HCT116 (cell line): ENCODE results near the gene CHSY1. TPM values are rescaled to one million over a fixed set of nuclear protein-coding genes. Genes with fewer than 3 reads are reported as not detected.

Experiments used
- ATAC-seq: fragments of 200-7000 bp; cut with Tn5 transposase; 2 replicates; pipeline ENCODE4 v1.9.1; 2020; ENCODE audit warnings: mild to moderate bottlenecking, moderate library complexity
- BruUV-seq: library from RNA; stranded (reverse); fragments of 400-500 nt; replicated peaks from 2 replicates; lab custom pipeline; 2021; lab: Mats Ljungman, UMichigan
- CTCF ChIA-PET: fragments of 300-600 bp; sonication (Branson Sonifier 250); formaldehyde crosslinking; loops from one replicate; lab custom pipeline; 2021; ENCODE audit warnings: antibody characterized with exemption; lab: Charles Lee
- POLR2A ChIA-PET: fragments of 300-600, 350-600 bp; sonication (Branson Sonifier 250); formaldehyde crosslinking; loops from one replicate; lab custom pipeline; 2021; ENCODE audit warnings: antibody characterized with exemption; lab: Charles Lee
- RAD21 ChIA-PET, 2 experiments: fragments of 300-600 bp; sonication (Branson Sonifier 250); formaldehyde crosslinking; loops; one replicate each; lab custom pipeline; 2023; ENCODE audit warnings: low total read pairs in 2 of 2; ENCODE audit not compliant: uncharacterized antibody in 2 of 2, unreplicated experiment in 2 of 2, low non-redundant PET in 1 of 2; lab: Charles Lee
- DNase-seq: peaks from one replicate; pipeline ENCODE4 v3.0.0-alpha.2; 2010; ENCODE audit warnings: low read depth, low spot score
- H2AFZ ChIP-seq: fragments of 200-600 bp; shearing (Covaris generic), sonication (generic); 2 replicates; pipeline ENCODE4 v1.6.1; 2017; ENCODE audit warnings: low read depth, mixed run types, mixed read lengths, antibody characterized with exemption, low read length; ENCODE audit not compliant: poor library complexity, severe bottlenecking
- H3K27ac ChIP-seq: 2 replicates; pipeline ENCODE4 v1.5.1; 2012; ENCODE audit warnings: low read depth, low read length
- H3K27me3 ChIP-seq: fragments of 200-600 bp; sonication (generic); 2 replicates; pipeline ENCODE4 v1.6.1; 2016; ENCODE audit warnings: mixed run types, low read length, mixed read lengths; ENCODE audit not compliant: insufficient read depth
- H3K36me3 ChIP-seq, 2 experiments: fragments of 200-500 bp in 1 of 2; fragments of 200-600 bp in 1 of 2; sonication (Bioruptor generic) in 1 of 2; sonication (generic) in 1 of 2; 2 replicates each; pipeline versions ENCODE4 v1.5.1 to v1.6.1; 2014 to 2016; ENCODE audit warnings: low read length in 2 of 2, inconsistent platforms in 1 of 2, mixed read lengths in 1 of 2, mixed run types in 1 of 2; ENCODE audit not compliant: insufficient read depth in 2 of 2, control insufficient read depth in 1 of 2
- H3K4me1 ChIP-seq, 2 experiments: fragments of 200-600 bp in 1 of 2; sonication (generic) in 1 of 2; 2 replicates each; pipeline versions ENCODE4 v1.5.1 to v1.6.1; 2012 to 2017; ENCODE audit warnings: low read length in 2 of 2, inconsistent platforms in 1 of 2, mild to moderate bottlenecking in 1 of 2, mixed read lengths in 1 of 2, mixed run types in 1 of 2, moderate library complexity in 1 of 2; ENCODE audit not compliant: insufficient read depth in 2 of 2, control insufficient read depth in 1 of 2
- H3K4me2 ChIP-seq: fragments of 200-600 bp; sonication (generic); 2 replicates; pipeline ENCODE4 v1.6.1; 2017; ENCODE audit warnings: mixed run types, low read length, mixed read lengths
- H3K4me3 ChIP-seq, 2 experiments: fragments of 200-600 bp in 1 of 2; sonication (generic) in 1 of 2; replicated peaks in 1 of 2; 2 replicates each; pipeline ENCODE4 v1.5.1; 2011 to 2016; ENCODE audit warnings: low read length in 2 of 2, control low read depth in 1 of 2, low read depth in 1 of 2, mild to moderate bottlenecking in 1 of 2, mixed read lengths in 1 of 2, mixed run types in 1 of 2
- H3K79me2 ChIP-seq: fragments of 200-600 bp; sonication (generic); 2 replicates; pipeline ENCODE4 v1.6.1; 2017; ENCODE audit warnings: mild to moderate bottlenecking, mixed run types, low read length, moderate library complexity, mixed read lengths; ENCODE audit not compliant: insufficient read depth
- H3K9ac ChIP-seq: fragments of 200-600 bp; sonication (generic); 2 replicates; pipeline ENCODE4 v1.6.1; 2016; ENCODE audit warnings: low read length, mixed read lengths
- H3K9me2 ChIP-seq: fragments of 200-600 bp; sonication (generic), shearing (Covaris generic); 2 replicates; pipeline ENCODE4 v1.6.1; 2017; ENCODE audit warnings: mixed run types, mild to moderate bottlenecking, moderate library complexity; ENCODE audit not compliant: insufficient read depth
- H3K9me3 ChIP-seq, 2 experiments: fragments of 200-500 bp in 1 of 2; fragments of 200-600 bp in 1 of 2; sonication (Bioruptor generic) in 1 of 2; sonication (generic) in 1 of 2; 2 replicates each; pipeline ENCODE4 v1.6.1; 2014 to 2017; ENCODE audit warnings: low read length in 2 of 2, mixed read lengths in 2 of 2, inconsistent platforms in 1 of 2, low read depth in 1 of 2, mild to moderate bottlenecking in 1 of 2, mixed run types in 1 of 2, moderate library complexity in 1 of 2; ENCODE audit not compliant: control insufficient read depth in 1 of 2, insufficient read depth in 1 of 2
- H4K20me1 ChIP-seq: fragments of 200-600 bp; sonication (generic), shearing (Covaris generic); 2 replicates; pipeline ENCODE4 v1.6.1; 2017; ENCODE audit warnings: mixed run types, mild to moderate bottlenecking, moderate library complexity; ENCODE audit not compliant: insufficient read depth
- FOSL1 ChIP-seq: IDR thresholded peaks from 2 replicates; pipeline ENCODE4 v1.6.1; 2012; ENCODE audit warnings: low read depth
- MAX ChIP-seq: IDR thresholded peaks from 2 replicates; pipeline ENCODE4 v1.6.1; 2012
- RAD21 ChIP-seq: IDR thresholded peaks from 2 replicates; pipeline ENCODE4 v1.6.1; 2012; ENCODE audit warnings: low read depth, mild to moderate bottlenecking
- SP1 ChIP-seq: IDR thresholded peaks from 2 replicates; pipeline ENCODE4 v1.6.1; 2012; ENCODE audit warnings: low read depth
- TCF7L2 ChIP-seq: IDR thresholded peaks from 2 replicates; pipeline ENCODE4 v1.7.0; 2011; ENCODE audit warnings: borderline replicate concordance, inconsistent platforms; ENCODE audit not compliant: insufficient read depth, insufficient read length; ENCODE audit errors: extremely low read depth
- ZNF274 ChIP-seq: fragments of 200-500 bp; sonication (Bioruptor generic); IDR thresholded peaks from 2 replicates; pipeline ENCODE4 v1.6.1; 2014; ENCODE audit warnings: mild to moderate bottlenecking, low read depth, low read length, inconsistent platforms
- intact Hi-C: fragments of 100-400 bp; cut with micrococcal nuclease; formaldehyde crosslinking; loops from 2 replicates; pipeline ENCODE4 v1.10.0; 2022
- total RNA-seq: library from RNA; stranded (reverse); gene quantifications from one replicate; pipeline ENCODE4 v1.2.1, GENCODE V29; 2021; ENCODE audit not compliant: unreplicated experiment
- TF ChIP-seq, protein P1 (sequence below): IDR thresholded peaks from 2 replicates; pipeline ENCODE4 v1.6.1; 2012
- TF ChIP-seq, protein P2 (sequence below): IDR thresholded peaks from 2 replicates; pipeline ENCODE4 v1.6.1; 2011; ENCODE audit warnings: mild to moderate bottlenecking, low read length, moderate library complexity; ENCODE audit not compliant: insufficient replicate concordance; ENCODE audit errors: extremely low read depth
- TF ChIP-seq, protein P3 (sequence below), 3 experiments: fragments of 200-600 bp in 1 of 3; sonication (generic) in 1 of 3; IDR thresholded peaks in 2 of 3; conservative IDR thresholded peaks in 1 of 3; 2 replicates each; pipeline ENCODE4 v1.5.1; 2012 to 2017; ENCODE audit warnings: low read depth in 2 of 3, low read length in 2 of 3, antibody characterized with exemption in 1 of 3, borderline replicate concordance in 1 of 3, control low read depth in 1 of 3, mild to moderate bottlenecking in 1 of 3, mixed read lengths in 1 of 3, mixed run types in 1 of 3, moderate library complexity in 1 of 3; ENCODE audit not compliant: insufficient read depth in 1 of 3

Gene CHSY1
- total RNA-seq, 1 experiment from 2014 or later: 25.4 TPM

DNA sequence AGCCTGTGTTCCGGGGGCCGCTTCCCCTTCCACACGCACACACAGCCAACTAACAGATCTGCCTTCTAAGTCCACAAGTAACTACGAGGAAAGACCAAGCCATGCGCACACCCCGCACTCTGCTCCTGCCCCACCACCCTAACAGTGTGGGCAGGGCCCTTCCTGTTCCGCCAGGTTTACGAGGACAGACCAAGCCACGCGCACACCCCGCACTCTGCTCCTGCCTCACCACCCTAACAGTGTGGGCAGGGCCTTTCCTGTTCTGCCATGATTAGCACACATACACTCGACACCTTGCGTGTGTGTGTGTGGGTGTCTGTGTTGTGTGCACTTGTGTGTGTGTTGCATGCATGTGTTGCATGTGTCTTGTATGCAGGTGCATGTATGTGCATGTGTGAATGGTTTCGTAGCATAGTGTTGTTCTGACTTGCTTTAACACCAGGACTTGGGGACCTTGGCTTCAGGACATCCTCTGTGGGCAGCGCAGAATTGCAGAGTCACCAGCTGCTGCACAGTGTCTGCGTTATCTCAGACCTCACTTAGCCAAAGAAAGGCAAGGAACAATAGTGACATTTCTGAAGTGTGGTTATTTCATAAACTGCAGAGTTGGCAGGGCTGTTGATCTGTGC is 114.4 kb downstream of the CHSY1 start:
- no peaks in the 10 kb centered on the region for H3K36me3 ChIP-seq
- ATAC-seq (no peak; the same call in 1 of the 2 replicates), DNase-seq (no peak)
- H3K4me1 ChIP-seq: no peaks in the 10 kb centered on the region
- no peaks in the 10 kb centered on the region for H3K9me3 ChIP-seq
- ChIA-PET RAD21 (no interaction called here), POLR2A (no interaction called here), CTCF (no interaction called here)
- H3K9ac ChIP-seq: no peak overlapping the region
- H3K4me3 ChIP-seq: no peak overlapping the region
- intact Hi-C loops: no loop called here
- H2AFZ ChIP-seq: no peak overlapping the region
- H3K27ac ChIP-seq: no peak overlapping the region; the same call in 1 of the 2 replicates
- no peaks in the 10 kb centered on the region for H3K79me2 ChIP-seq
- TF ChIP-seq, protein P1, sequence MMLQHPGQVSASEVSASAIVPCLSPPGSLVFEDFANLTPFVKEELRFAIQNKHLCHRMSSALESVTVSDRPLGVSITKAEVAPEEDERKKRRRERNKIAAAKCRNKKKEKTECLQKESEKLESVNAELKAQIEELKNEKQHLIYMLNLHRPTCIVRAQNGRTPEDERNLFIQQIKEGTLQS: no peak
- no peak for TF ChIP-seq SP1
- no peak for TF ChIP-seq RAD21
- no peak for TF ChIP-seq ZNF274
- no peak for TF ChIP-seq TCF7L2
- TF ChIP-seq FOSL1: no peak
- TF ChIP-seq MAX: no peak
- TF ChIP-seq, protein P2, sequence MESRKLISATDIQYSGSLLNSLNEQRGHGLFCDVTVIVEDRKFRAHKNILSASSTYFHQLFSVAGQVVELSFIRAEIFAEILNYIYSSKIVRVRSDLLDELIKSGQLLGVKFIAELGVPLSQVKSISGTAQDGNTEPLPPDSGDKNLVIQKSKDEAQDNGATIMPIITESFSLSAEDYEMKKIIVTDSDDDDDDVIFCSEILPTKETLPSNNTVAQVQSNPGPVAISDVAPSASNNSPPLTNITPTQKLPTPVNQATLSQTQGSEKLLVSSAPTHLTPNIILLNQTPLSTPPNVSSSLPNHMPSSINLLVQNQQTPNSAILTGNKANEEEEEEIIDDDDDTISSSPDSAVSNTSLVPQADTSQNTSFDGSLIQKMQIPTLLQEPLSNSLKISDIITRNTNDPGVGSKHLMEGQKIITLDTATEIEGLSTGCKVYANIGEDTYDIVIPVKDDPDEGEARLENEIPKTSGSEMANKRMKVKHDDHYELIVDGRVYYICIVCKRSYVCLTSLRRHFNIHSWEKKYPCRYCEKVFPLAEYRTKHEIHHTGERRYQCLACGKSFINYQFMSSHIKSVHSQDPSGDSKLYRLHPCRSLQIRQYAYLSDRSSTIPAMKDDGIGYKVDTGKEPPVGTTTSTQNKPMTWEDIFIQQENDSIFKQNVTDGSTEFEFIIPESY: no peak
- TF ChIP-seq, protein P3, sequence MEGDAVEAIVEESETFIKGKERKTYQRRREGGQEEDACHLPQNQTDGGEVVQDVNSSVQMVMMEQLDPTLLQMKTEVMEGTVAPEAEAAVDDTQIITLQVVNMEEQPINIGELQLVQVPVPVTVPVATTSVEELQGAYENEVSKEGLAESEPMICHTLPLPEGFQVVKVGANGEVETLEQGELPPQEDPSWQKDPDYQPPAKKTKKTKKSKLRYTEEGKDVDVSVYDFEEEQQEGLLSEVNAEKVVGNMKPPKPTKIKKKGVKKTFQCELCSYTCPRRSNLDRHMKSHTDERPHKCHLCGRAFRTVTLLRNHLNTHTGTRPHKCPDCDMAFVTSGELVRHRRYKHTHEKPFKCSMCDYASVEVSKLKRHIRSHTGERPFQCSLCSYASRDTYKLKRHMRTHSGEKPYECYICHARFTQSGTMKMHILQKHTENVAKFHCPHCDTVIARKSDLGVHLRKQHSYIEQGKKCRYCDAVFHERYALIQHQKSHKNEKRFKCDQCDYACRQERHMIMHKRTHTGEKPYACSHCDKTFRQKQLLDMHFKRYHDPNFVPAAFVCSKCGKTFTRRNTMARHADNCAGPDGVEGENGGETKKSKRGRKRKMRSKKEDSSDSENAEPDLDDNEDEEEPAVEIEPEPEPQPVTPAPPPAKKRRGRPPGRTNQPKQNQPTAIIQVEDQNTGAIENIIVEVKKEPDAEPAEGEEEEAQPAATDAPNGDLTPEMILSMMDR (IDR thresholded peaks at IDR 0.05 in 2 of 3, conservative IDR thresholded peaks at IDR 0.05 in 1 of 3; ENCODE audit: borderline replicate concordance in 1 of 3, insufficient read depth in 1 of 3, low read depth in 2 of 3, low read length in 2 of 3): no peak
- no peak overlapping the region for H3K4me2 ChIP-seq
- no TSS peak for BruUV-seq
- H3K9me2 ChIP-seq: no peaks in the 10 kb centered on the region
- H3K27me3 ChIP-seq: no peaks in the 10 kb centered on the region
- H4K20me1 ChIP-seq: no peaks in the 10 kb centered on the region
